H1 (cell line): ENCODE data around the gene EMP2.

Experiments
- CEBPB ChIP-seq: IDR thresholded peaks from 2 replicates; pipeline ENCODE4 v1.6.1; 2012; ENCODE audit warnings: low read depth, low read length
- EZH2 ChIP-seq: fragments of 200-600 bp; sonication (generic); IDR thresholded peaks from 2 replicates; pipeline ENCODE4 v1.7.1; 2012; ENCODE audit warnings: low read depth, mild to moderate bottlenecking, moderate library complexity, low read length, inconsistent platforms; ENCODE audit not compliant: severe bottlenecking
- KDM5A ChIP-seq: fragments of 200-600 bp; IDR thresholded peaks from 2 replicates; pipeline ENCODE4 v1.7.1; 2012; ENCODE audit warnings: mild to moderate bottlenecking, low read length, inconsistent platforms, mixed read lengths
- SP1 ChIP-seq: IDR thresholded peaks from 2 replicates; pipeline ENCODE4 v1.6.1; 2011; ENCODE audit warnings: low read depth, low read length
- TF ChIP-seq, protein P1 (sequence below), 3 experiments: IDR thresholded peaks; 1 replicate in 2 of 3; 2 replicates in 1 of 3; pipeline versions ENCODE4 v1.5.1 to v1.6.1; 2011; ENCODE audit warnings: low read length in 3 of 3, mild to moderate bottlenecking in 3 of 3, inconsistent platforms in 2 of 3, low read depth in 1 of 3, moderate library complexity in 1 of 3; ENCODE audit not compliant: insufficient read depth in 1 of 3; ENCODE audit errors: control extremely low read depth in 1 of 3

DNA sequence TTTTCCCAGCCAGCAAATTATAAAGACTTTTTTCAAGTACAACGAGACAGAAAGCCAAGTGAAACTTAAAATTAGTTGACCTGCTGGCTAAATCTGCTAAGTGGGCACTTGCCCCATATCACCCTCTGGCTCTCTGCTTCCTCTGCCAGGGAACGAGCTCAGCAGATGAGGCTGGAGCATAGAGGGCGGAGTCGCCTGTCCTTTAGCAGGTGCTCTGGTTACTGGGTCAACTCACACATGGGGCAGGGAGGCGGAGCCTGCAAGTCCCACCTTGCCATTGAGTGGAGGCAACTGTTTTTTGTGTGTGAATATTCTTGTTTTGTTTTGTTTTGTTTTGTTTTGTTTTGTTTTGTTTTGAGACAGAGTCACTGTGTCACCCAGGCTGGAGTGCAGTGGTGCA lies 62.5 kb downstream of the EMP2 start:
- TF ChIP-seq CEBPB: no peak
- TF ChIP-seq EZH2: no peak
- TF ChIP-seq, protein P1, sequence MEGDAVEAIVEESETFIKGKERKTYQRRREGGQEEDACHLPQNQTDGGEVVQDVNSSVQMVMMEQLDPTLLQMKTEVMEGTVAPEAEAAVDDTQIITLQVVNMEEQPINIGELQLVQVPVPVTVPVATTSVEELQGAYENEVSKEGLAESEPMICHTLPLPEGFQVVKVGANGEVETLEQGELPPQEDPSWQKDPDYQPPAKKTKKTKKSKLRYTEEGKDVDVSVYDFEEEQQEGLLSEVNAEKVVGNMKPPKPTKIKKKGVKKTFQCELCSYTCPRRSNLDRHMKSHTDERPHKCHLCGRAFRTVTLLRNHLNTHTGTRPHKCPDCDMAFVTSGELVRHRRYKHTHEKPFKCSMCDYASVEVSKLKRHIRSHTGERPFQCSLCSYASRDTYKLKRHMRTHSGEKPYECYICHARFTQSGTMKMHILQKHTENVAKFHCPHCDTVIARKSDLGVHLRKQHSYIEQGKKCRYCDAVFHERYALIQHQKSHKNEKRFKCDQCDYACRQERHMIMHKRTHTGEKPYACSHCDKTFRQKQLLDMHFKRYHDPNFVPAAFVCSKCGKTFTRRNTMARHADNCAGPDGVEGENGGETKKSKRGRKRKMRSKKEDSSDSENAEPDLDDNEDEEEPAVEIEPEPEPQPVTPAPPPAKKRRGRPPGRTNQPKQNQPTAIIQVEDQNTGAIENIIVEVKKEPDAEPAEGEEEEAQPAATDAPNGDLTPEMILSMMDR (IDR thresholded peaks at IDR 0.05; ENCODE audit: control extremely low read depth in 1 of 3, insufficient read depth in 1 of 3, low read depth in 1 of 3, low read length in 3 of 3): no peak
- TF ChIP-seq KDM5A: no peak
- no peak for TF ChIP-seq SP1
